ENCODE measurements around the gene MOB3C. TPM values are rescaled to one million over a fixed set of nuclear protein-coding genes. Genes with fewer than 3 reads are reported as not detected.

Gene MOB3C
- total and polyA plus RNA-seq, 8 donors: 11.2 to 21.3 (median 14.8) TPM

- FAIRE-seq (no peak), DNase-seq (no peak), ATAC-seq (no peak)
- peaks cover 0 to 10% (median 0%) of the 10 kb centered on the region in 3 donors for H3K4me1 ChIP-seq
- H3K9me3 ChIP-seq: no peaks in the 10 kb centered on the region
- no peak overlapping the region for H3K27ac ChIP-seq
- WGBS, 2 donors: 92 to 94% methylated on average over 5 of the region's 5 CpGs
- intact Hi-C loops (cut with DNase I): loop anchor here in 2 of 3 donors (5.0 to 10.0 kb wide), 2 partner anchors 103 to 105 kb away; no protein-coding TSS in a partner anchor
- no peaks in the 10 kb centered on the region for H3K27me3 ChIP-seq
- no peaks in the 10 kb centered on the region for H3K36me3 ChIP-seq
- TF ChIP-seq, protein P1, sequence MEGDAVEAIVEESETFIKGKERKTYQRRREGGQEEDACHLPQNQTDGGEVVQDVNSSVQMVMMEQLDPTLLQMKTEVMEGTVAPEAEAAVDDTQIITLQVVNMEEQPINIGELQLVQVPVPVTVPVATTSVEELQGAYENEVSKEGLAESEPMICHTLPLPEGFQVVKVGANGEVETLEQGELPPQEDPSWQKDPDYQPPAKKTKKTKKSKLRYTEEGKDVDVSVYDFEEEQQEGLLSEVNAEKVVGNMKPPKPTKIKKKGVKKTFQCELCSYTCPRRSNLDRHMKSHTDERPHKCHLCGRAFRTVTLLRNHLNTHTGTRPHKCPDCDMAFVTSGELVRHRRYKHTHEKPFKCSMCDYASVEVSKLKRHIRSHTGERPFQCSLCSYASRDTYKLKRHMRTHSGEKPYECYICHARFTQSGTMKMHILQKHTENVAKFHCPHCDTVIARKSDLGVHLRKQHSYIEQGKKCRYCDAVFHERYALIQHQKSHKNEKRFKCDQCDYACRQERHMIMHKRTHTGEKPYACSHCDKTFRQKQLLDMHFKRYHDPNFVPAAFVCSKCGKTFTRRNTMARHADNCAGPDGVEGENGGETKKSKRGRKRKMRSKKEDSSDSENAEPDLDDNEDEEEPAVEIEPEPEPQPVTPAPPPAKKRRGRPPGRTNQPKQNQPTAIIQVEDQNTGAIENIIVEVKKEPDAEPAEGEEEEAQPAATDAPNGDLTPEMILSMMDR (IDR thresholded peaks at IDR 0.05): no peak
- H3K4me3 ChIP-seq: no peak overlapping the region
These were observed 3.1 kb upstream of the MOB3C start for GRCh38 chr1:46619656-46620258.

DNA sequence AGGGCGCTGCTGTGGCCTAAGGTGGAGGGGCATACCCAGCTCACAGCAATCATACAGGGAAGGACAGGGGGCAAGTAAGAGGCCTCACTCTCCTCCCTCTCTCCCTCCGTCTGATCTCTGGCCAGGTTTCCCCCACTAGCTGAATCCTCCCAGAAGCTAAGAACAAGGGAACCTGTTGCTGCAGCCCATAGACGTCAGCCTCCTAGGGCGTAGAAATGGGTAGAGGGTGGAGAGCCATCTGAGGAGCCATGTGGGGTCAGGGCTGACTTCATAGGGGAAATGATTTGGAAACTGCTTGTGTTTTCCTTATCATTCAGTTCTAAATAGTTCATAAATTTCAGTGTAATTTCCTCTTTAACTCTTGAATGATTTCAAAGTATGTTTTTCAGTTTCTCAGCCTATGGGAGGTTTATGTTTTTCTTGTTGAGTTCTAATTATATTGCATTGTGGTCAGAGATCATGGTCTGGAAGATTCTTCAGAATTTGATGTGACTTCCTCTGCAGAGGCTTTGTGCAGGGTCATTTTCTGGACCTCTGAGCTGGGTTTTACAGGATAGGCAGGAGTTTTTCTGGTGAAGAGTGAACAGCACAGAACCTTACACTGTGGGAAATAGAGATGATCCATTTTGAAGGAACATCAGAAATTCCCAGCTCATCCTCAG lies 2.3 kb upstream of the MOB3C start:
- intact Hi-C loops (cut with DNase I): no loop called here
- FAIRE-seq: no peak

DNA sequence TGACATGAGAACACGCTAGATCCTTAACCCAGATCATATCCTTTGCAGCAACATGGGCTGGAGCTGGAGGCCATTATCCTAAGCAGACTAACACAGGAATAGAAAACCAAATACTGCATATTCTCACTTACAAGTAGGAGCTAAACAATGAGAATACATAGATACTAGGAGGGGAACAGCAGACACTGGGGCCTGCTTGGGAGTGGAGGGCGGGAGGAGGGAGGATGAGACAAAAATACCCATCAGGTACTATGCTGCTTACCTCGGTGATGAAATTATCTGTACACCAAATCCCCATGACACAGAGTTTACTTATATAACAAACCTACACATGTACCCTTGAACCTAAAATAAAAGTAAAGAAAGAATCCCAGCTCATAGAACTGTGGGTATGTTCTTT lies 1.2 kb upstream of the MOB3C start:
- no peaks in the 10 kb centered on the region for H3K9me3 ChIP-seq
- no peak for FAIRE-seq
- TF ChIP-seq, protein P1 (IDR thresholded peaks at IDR 0.05): no peak
- DNase-seq: no peak
- peaks cover 8 to 26% (median 11%) of the 10 kb centered on the region in 3 donors for H3K4me1 ChIP-seq
- H3K36me3 ChIP-seq: no peaks in the 10 kb centered on the region
- H3K27me3 ChIP-seq: no peaks in the 10 kb centered on the region
- no peak overlapping the region for H3K27ac ChIP-seq
- intact Hi-C loops (cut with DNase I): no loop called here
- H3K4me3 ChIP-seq: no peak overlapping the region
- WGBS, 2 donors: 80 to 87% methylated on average over 3 of the region's 3 CpGs
- ATAC-seq: no peak

More for the DNA sequence above, 2.3 kb upstream of the MOB3C start:
- H3K9me3 ChIP-seq: no peaks in the 10 kb centered on the region
- no peaks in the 10 kb centered on the region for H3K36me3 ChIP-seq
- DNase-seq (no peak), ATAC-seq (no peak)
- TF ChIP-seq, protein P1 (IDR thresholded peaks at IDR 0.05): no peak
- H3K27ac ChIP-seq: no peak overlapping the region
- H3K4me1 ChIP-seq: peaks cover 1 to 16% (median 6%) of the 10 kb centered on the region in 3 donors
- H3K27me3 ChIP-seq: no peaks in the 10 kb centered on the region
- WGBS, 2 donors: 85 to 97% methylated on average over 4 of the region's 4 CpGs
- H3K4me3 ChIP-seq: no peak overlapping the region

- 34 to 37% methylated on average over 10 of the region's 10 CpGs for WGBS, 2 donors
- no peaks in the 10 kb centered on the region for H3K36me3 ChIP-seq
- H3K9me3 ChIP-seq: no peaks in the 10 kb centered on the region
- TF ChIP-seq, protein P1 (IDR thresholded peaks at IDR 0.05): no peak
- DNase-seq (no peak), ATAC-seq (peak; percentile 2 to 7 (median 3)), FAIRE-seq (no peak)
- H3K4me1 ChIP-seq: peaks cover 11 to 32% (median 13%) of the 10 kb centered on the region in 3 donors
- no peaks in the 10 kb centered on the region for H3K27me3 ChIP-seq
- intact Hi-C loops (cut with DNase I): no loop called here
- H3K27ac ChIP-seq: peak overlapping the region; percentile 63 to 95 (median 86)
- H3K4me3 ChIP-seq: peak overlapping the region; percentile 67 to 76 (median 72)
These were observed 643 bp upstream of the MOB3C start for GRCh38 chr1:46617108-46617800.
